HCT116 (cell line): Measurements from ENCODE around the gene FOXL2. TPM values are rescaled to one million over a fixed set of nuclear protein-coding genes. Genes with fewer than 3 reads are reported as not detected.

ENCODE experiments used
- ATAC-seq: fragments of 200-7000 bp; cut with Tn5 transposase; 2 replicates; pipeline ENCODE4 v1.9.1; 2020; ENCODE audit warnings: mild to moderate bottlenecking, moderate library complexity
- BruUV-seq: library from RNA; stranded (reverse); fragments of 400-500 nt; replicated peaks from 2 replicates; lab custom pipeline; 2021; lab: Mats Ljungman, UMichigan
- CTCF ChIA-PET: fragments of 300-600 bp; sonication (Branson Sonifier 250); formaldehyde crosslinking; loops from one replicate; lab custom pipeline; 2021; ENCODE audit warnings: antibody characterized with exemption; lab: Charles Lee
- POLR2A ChIA-PET: fragments of 300-600, 350-600 bp; sonication (Branson Sonifier 250); formaldehyde crosslinking; loops from one replicate; lab custom pipeline; 2021; ENCODE audit warnings: antibody characterized with exemption; lab: Charles Lee
- RAD21 ChIA-PET, 2 experiments: fragments of 300-600 bp; sonication (Branson Sonifier 250); formaldehyde crosslinking; loops; one replicate each; lab custom pipeline; 2023; ENCODE audit warnings: low total read pairs in 2 of 2; ENCODE audit not compliant: uncharacterized antibody in 2 of 2, unreplicated experiment in 2 of 2, low non-redundant PET in 1 of 2; lab: Charles Lee
- DNase-seq: peaks from one replicate; pipeline ENCODE4 v3.0.0-alpha.2; 2010; ENCODE audit warnings: low read depth, low spot score
- H2AFZ ChIP-seq: fragments of 200-600 bp; shearing (Covaris generic), sonication (generic); 2 replicates; pipeline ENCODE4 v1.6.1; 2017; ENCODE audit warnings: low read depth, mixed run types, mixed read lengths, antibody characterized with exemption, low read length; ENCODE audit not compliant: poor library complexity, severe bottlenecking
- H3K27ac ChIP-seq: 2 replicates; pipeline ENCODE4 v1.5.1; 2012; ENCODE audit warnings: low read depth, low read length
- H3K27me3 ChIP-seq: fragments of 200-600 bp; sonication (generic); 2 replicates; pipeline ENCODE4 v1.6.1; 2016; ENCODE audit warnings: mixed run types, low read length, mixed read lengths; ENCODE audit not compliant: insufficient read depth
- H3K36me3 ChIP-seq, 2 experiments: fragments of 200-500 bp in 1 of 2; fragments of 200-600 bp in 1 of 2; sonication (Bioruptor generic) in 1 of 2; sonication (generic) in 1 of 2; 2 replicates each; pipeline versions ENCODE4 v1.5.1 to v1.6.1; 2014 to 2016; ENCODE audit warnings: low read length in 2 of 2, inconsistent platforms in 1 of 2, mixed read lengths in 1 of 2, mixed run types in 1 of 2; ENCODE audit not compliant: insufficient read depth in 2 of 2, control insufficient read depth in 1 of 2
- H3K4me1 ChIP-seq, 2 experiments: fragments of 200-600 bp in 1 of 2; sonication (generic) in 1 of 2; 2 replicates each; pipeline versions ENCODE4 v1.5.1 to v1.6.1; 2012 to 2017; ENCODE audit warnings: low read length in 2 of 2, inconsistent platforms in 1 of 2, mild to moderate bottlenecking in 1 of 2, mixed read lengths in 1 of 2, mixed run types in 1 of 2, moderate library complexity in 1 of 2; ENCODE audit not compliant: insufficient read depth in 2 of 2, control insufficient read depth in 1 of 2
- H3K4me2 ChIP-seq: fragments of 200-600 bp; sonication (generic); 2 replicates; pipeline ENCODE4 v1.6.1; 2017; ENCODE audit warnings: mixed run types, low read length, mixed read lengths
- H3K4me3 ChIP-seq, 2 experiments: fragments of 200-600 bp in 1 of 2; sonication (generic) in 1 of 2; replicated peaks in 1 of 2; 2 replicates each; pipeline ENCODE4 v1.5.1; 2011 to 2016; ENCODE audit warnings: low read length in 2 of 2, control low read depth in 1 of 2, low read depth in 1 of 2, mild to moderate bottlenecking in 1 of 2, mixed read lengths in 1 of 2, mixed run types in 1 of 2
- H3K79me2 ChIP-seq: fragments of 200-600 bp; sonication (generic); 2 replicates; pipeline ENCODE4 v1.6.1; 2017; ENCODE audit warnings: mild to moderate bottlenecking, mixed run types, low read length, moderate library complexity, mixed read lengths; ENCODE audit not compliant: insufficient read depth
- H3K9ac ChIP-seq: fragments of 200-600 bp; sonication (generic); 2 replicates; pipeline ENCODE4 v1.6.1; 2016; ENCODE audit warnings: low read length, mixed read lengths
- H3K9me2 ChIP-seq: fragments of 200-600 bp; sonication (generic), shearing (Covaris generic); 2 replicates; pipeline ENCODE4 v1.6.1; 2017; ENCODE audit warnings: mixed run types, mild to moderate bottlenecking, moderate library complexity; ENCODE audit not compliant: insufficient read depth
- H3K9me3 ChIP-seq, 2 experiments: fragments of 200-500 bp in 1 of 2; fragments of 200-600 bp in 1 of 2; sonication (Bioruptor generic) in 1 of 2; sonication (generic) in 1 of 2; 2 replicates each; pipeline ENCODE4 v1.6.1; 2014 to 2017; ENCODE audit warnings: low read length in 2 of 2, mixed read lengths in 2 of 2, inconsistent platforms in 1 of 2, low read depth in 1 of 2, mild to moderate bottlenecking in 1 of 2, mixed run types in 1 of 2, moderate library complexity in 1 of 2; ENCODE audit not compliant: control insufficient read depth in 1 of 2, insufficient read depth in 1 of 2
- H4K20me1 ChIP-seq: fragments of 200-600 bp; sonication (generic), shearing (Covaris generic); 2 replicates; pipeline ENCODE4 v1.6.1; 2017; ENCODE audit warnings: mixed run types, mild to moderate bottlenecking, moderate library complexity; ENCODE audit not compliant: insufficient read depth
- EZH2phosphoT487 ChIP-seq: fragments of 200-600 bp; IDR thresholded peaks from 2 replicates; pipeline ENCODE4 v1.6.1; 2018; ENCODE audit warnings: antibody characterized with exemption, borderline replicate concordance
- FOSL1 ChIP-seq: IDR thresholded peaks from 2 replicates; pipeline ENCODE4 v1.6.1; 2012; ENCODE audit warnings: low read depth
- REST ChIP-seq: IDR thresholded peaks from 2 replicates; pipeline ENCODE4 v1.6.1; 2012; ENCODE audit warnings: low read depth
- SP1 ChIP-seq: IDR thresholded peaks from 2 replicates; pipeline ENCODE4 v1.6.1; 2012; ENCODE audit warnings: low read depth
- TCF7L2 ChIP-seq: IDR thresholded peaks from 2 replicates; pipeline ENCODE4 v1.7.0; 2011; ENCODE audit warnings: borderline replicate concordance, inconsistent platforms; ENCODE audit not compliant: insufficient read depth, insufficient read length; ENCODE audit errors: extremely low read depth
- ZBTB33 ChIP-seq: IDR thresholded peaks from 2 replicates; pipeline ENCODE4 v1.6.1; 2011; ENCODE audit warnings: mild to moderate bottlenecking, low read length, moderate library complexity; ENCODE audit not compliant: insufficient replicate concordance; ENCODE audit errors: extremely low read depth
- intact Hi-C: fragments of 100-400 bp; cut with micrococcal nuclease; formaldehyde crosslinking; loops from 2 replicates; pipeline ENCODE4 v1.10.0; 2022
- total RNA-seq: library from RNA; stranded (reverse); gene quantifications from one replicate; pipeline ENCODE4 v1.2.1, GENCODE V29; 2021; ENCODE audit not compliant: unreplicated experiment

FOXL2 gene
- total RNA-seq, 1 experiment from 2014 or later: not detected

DNA sequence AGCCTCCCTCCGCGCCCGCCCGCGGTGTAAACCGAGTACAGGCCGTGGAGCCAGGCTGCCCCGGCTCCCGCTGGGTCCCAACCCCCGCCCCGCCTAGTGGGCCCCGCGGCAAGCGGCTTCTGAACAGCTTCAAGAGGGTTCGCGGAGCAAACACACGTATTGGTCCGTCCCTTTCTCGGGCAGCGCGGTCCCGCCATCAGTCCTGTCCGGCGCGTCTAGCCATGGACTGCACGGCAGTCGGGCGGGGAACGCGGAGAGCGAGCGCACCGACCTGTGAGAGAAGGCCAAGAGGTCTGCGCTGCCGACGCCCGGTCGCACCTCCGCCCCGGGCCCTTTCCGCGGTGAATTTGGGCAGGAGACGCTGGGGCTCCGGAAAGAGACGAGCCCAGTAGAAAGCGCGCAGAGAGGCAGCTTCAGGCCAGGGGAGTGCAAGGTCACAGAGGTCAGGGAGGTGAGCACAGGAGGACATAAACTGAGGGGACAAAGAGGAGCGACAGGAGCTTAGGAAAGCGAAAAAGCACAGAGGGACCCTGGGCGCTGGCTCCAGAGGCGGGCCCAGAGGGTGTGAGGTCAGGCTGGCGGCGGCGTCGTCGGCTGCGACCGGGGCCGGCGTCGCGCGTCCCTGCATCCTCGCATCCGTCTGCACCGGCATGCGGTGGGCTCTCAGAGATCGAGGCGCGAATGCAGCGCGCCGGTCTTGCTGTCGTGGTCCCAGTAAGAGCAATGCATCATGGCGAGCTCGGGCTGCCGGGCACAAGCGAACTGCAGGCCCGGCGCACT is 1.8 kb downstream of the FOXL2 start:
- H3K4me3 ChIP-seq: no peak overlapping the region
- RAD21 ChIA-PET: no interaction called here
- no peaks in the 10 kb centered on the region for H3K9me3 ChIP-seq
- H2AFZ ChIP-seq: no peak overlapping the region
- H3K9ac ChIP-seq: no peak overlapping the region
- H3K36me3 ChIP-seq: no peaks in the 10 kb centered on the region
- H3K9me2 ChIP-seq: no peaks in the 10 kb centered on the region
- H3K27ac ChIP-seq: no peak overlapping the region
- H3K79me2 ChIP-seq: no peaks in the 10 kb centered on the region
- TF ChIP-seq SP1: no peak
- TF ChIP-seq TCF7L2: no peak
- no peak for TF ChIP-seq REST
- TF ChIP-seq ZBTB33: no peak
- TF ChIP-seq FOSL1: no peak
- no peak for TF ChIP-seq EZH2phosphoT487
- CTCF ChIA-PET: interaction anchor here (0.9 to 1.0 kb wide), 2 partner anchors 9 to 34 kb away, joined by 4 read pairs; no protein-coding TSS in a partner anchor
- H4K20me1 ChIP-seq: no peaks in the 10 kb centered on the region
- DNase-seq (no peak), ATAC-seq (no peak)
- H3K4me2 ChIP-seq: no peak overlapping the region
- POLR2A ChIA-PET: no interaction called here
- intact Hi-C loops: no loop called here
- no peaks in the 10 kb centered on the region for H3K27me3 ChIP-seq
- no peaks in the 10 kb centered on the region for H3K4me1 ChIP-seq
- no TSS peak for BruUV-seq
